GM21786 (cell line): ENCODE data around the gene TMOD3.

Experiments used
- ATAC-seq: cut with Tn5 transposase; IDR thresholded peaks from one replicate; pipeline ENCODE4 v1.9.1; 2021; ENCODE audit not compliant: unreplicated experiment

The TMOD3 gene

DNA sequence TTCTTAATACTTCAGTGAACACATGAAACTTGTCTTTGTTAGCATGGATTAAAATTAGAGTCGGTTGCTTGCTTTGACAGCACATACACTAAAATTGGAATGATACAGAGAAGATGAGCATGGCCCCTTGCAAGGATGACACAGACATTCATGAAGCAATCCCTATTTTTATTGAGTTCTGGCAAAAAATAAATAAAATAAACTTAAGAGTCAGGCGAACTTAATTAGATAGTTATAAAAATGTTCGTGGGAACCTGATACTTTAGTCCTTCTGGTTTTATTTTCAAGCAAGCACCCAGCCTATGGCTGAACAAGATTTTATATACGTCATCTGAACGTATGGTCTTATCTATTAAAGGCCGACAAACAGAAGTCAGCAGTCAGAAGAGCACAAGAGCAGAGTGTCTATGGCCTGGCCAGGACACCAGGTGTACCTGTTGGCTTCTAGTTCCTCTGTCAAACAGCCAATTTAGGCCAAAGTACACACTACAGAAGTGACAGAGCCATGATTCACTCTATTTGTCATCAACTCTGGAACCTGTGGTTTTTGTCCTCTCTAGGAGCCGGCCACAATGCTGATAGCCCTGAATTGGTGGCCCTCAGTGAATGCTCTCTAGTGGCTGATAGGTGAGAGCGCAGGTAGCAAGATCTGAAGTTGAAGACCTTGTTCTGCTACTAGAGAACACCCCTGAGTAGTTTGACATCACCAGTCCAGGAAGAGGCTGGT lies 77.8 kb downstream of the TMOD3 start:
- ATAC-seq: no peak

DNA sequence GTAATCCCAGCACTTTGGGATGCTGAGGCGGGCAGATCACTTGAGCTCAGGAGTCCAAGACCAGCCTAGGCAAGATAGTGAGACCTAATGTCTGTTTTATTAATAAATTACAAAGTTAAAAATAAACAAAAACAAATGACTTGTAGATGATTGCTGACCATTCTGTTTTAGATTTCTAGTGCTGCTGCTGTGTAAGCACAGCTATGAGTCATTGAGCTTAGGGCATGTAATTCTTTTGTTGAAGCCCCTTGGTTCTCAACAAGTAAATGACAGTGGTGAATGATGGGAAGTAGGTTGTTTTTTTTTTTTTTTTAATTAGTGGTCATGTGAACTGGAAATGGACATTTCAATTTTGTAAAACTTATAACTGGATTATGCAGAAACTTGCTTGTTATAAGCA lies 78.9 kb downstream of the TMOD3 start:
- ATAC-seq: no peak

DNA sequence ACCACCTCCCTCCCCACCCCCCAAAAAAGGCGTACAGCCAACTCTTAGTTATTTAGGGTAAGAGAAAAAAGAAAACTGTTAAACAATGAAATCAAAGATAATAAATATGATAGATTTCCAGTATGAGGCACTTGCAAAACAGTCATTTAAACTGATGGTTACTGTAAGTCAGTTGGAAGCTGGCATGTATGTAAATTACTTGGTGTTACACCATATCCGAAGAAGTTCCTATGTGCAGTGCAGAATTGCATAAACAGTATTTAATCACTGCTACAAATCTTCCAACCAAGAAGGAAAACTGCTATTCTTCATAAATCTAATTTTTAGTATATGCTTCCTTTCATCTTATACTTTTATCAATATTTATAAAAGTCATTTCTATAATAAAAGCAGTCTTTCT lies 80.1 kb downstream of the TMOD3 start:
- ATAC-seq: no peak

DNA sequence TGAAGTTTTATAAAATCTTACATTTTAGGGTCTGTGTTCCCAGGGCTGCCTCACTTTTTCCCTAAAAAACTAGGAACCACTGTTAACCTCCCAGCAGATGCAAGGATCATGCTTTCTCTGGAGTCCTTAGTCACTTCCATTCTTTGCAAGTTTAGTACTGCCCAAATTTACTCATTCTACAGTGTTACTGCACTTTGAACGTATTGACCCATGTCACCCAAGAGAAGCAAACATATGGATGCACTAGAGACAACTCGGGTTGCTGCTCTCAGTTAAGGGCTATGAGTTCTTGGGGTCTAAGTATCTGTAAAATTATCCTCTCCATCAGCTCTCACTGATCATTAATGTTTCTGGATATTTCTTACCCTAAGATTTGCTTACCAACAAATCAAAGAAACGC lies 83.1 kb downstream of the TMOD3 start:
- no peak for ATAC-seq

DNA sequence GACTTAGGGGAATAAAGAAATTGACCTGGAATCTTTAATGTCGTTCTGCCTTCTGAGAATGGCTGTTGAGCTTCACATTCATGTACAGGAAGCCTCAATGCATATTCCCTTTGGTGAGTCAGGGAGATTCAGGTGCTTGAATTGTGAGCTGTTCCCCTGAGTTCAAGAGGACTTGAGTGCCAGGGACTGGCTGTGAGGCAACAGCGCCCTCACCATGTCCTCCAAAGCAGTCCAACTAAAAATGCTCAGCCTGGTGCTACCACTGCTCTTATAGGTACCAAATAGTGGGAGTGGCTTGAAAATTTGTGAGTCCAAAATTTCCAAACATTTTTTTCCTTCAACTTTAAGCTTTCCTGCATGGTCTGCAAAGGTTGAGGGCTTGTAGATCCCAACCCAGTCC lies 88.0 kb downstream of the TMOD3 start:
- no peak for ATAC-seq

DNA sequence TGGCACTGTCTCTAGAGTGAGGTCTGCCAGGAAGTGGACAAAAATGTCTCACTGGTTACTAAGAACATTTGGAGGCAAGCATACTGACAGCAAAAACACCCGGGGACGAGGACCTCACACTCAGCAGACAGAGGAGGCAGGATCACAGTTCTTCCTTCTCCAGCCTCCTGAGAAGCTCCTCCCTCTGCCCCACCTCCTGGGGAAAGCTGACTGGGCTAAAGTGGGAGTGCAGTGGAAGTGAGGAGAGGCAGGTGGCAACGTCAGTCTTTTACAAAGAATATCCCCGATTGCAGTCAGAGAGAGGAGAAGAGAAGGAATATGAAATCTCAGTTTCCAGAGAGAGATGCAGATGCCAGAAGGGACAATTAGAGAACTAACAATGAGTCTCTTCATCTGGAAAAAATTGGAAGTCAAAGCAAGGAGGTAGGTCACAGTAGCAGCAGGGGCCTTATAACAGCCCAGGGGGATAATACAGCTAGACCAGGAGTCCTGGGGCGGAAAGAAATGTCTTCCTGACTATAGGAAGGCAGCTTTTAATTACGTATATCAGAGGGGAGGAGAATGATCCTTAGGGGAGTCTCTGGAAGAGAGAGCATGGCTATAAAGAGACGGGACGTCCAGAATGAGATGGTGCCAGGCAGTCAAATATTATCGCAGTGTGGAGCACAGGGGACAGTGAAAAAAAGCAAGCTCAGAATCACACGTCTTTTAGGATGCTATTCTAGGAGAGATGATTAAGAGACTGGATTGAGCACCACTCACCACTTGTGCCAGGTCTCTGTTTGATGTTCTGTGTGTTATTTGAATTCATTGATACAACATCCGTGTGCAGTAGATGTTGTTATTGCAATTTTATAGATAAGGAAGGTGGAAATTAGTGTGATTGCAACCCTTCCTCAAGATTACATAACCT lies 95.0 kb downstream of the TMOD3 start:
- ATAC-seq: no peak

DNA sequence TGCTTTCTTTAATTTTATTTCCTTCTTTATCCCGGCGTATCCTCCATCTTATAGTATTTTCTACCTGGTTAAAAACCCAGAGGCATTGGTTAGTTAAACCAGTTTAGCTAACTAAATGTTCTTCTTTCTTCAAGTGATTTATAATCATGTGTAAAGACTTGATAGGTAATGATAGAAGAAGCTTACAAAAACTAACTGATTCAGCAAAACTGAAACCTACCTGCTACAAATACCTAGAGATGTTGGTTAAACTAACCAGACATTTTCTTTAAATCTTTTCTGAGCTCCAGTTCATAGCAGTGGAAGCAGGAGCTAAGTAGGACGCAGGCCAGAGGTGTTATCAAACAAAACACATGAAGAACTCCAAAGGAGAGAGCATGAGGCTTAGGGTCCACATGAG lies 97.4 kb downstream of the TMOD3 start:
- ATAC-seq: no peak

DNA sequence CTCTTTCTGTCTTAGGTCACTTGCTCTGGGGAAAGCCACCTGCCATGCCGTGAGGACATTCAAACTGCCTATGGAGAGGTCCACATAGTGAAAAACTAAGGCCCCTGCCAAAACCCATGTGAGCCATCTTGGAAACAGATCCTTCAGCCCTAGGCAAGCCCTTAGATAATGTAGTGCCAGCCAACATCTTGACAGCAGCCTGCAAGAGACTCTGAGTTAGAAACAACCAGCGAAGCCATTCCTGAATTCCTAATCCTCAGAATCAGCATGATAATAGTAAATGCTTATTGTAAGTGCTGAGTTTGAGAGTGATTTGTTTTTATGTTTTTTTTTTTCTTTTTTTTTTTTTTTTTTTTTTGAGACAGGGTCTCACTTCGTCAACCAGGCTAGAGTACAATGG lies 101.6 kb downstream of the TMOD3 start:
- no peak for ATAC-seq

DNA sequence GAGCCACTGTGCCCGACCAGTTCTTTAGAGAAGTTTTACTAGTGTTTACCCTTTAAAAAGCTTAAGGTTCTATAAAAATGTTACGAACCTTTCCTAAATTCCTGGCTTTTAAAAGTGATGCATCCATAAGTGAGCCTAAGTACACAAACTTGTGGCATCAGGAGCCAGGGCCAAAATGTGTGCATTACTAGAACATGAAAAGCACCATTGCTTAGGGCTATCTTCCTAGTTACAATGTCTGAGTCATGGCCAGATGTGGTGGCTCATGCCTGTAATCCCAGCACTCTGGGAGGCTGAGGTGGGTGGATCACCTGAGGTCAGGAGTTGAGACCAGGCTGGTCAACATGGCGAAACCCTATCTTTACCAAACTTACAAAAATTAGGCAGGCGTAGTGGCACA lies 102.2 kb downstream of the TMOD3 start:
- ATAC-seq: no peak

DNA sequence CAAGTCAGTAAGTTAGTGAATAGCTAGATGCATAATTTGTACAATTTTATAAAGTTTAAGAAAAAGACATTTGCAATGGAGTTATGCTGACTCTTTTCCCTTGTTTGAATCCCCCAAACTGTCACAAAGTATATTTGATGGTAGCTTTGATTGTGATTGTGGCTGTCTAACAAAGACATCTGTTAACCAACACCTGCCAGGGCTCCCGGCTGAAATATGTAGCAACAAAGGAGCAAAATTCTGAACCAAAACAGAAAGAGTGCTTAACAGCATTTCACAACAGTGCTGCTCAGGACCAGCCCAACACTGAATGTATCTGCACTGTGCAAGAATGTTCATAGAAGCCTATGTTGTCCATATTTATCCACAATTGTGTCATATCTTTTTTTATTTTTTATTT lies 102.7 kb downstream of the TMOD3 start:
- no peak for ATAC-seq

DNA sequence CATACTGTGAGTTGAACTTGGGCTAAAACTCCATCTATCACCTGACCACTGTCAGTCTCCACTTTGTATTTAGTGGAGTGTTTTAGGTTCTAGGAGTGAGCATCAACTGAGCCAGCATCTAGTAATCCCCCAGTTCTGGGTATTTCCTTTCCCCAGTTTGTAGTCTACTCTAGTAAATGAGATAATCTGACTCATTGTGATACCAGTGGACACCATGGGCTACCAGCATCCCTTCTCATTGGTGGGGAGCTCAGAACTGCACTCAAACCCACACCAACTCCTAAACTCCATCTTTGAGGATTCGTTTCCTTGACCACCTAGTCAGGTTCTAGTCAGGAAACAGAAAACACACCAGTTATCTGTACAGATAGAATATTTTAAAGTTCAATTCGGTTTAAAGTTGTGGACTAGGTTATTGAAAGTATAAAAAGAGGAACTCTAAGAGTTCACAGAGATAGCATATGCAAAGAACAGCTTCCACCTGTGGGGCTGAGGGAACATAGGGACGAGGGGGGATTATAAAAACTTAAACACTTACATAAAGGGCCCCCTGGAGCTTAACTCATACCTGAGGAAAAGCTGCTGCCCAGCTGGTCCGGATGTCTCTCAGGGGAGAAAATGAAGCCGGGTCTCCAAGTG lies 106.1 kb downstream of the TMOD3 start:
- peak; percentile 93 for ATAC-seq

DNA sequence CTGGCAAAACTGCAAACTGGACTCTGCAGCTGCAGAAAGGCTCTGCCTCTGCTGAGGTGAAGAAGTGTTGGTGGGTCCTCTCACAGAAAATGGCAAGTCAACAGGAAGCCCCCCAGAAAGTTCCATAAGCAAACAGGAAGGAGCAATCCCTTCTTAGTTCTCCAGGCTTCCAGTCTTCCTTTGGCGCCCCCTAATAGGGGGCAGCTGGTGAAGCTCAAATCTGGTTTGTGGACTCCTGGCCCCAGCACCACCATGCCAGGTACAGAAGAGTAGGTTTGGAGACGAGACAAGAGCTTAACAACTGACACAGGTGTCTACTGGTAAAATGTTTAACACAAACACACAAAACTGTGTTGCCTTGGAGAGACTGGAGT lies 106.6 kb downstream of the TMOD3 start:
- ATAC-seq: peak; percentile 14

DNA sequence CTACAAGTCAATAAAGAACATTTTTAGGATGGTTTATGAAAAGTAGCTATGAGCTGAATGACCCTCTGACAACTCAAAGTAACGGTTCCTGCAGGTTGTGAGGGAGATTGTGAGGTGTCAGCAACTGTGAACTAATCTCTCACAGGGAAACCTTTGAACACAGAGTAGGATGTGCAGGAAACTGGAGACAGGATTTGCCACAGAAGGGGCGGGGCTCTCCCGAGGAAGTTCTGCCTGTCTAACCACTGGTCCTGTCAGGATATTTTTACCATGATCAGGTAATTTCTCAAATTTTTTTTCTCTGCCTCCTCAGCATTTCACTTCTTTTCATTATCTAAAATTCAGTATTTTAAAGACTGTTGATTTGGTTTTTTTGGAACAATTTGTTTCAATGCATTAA lies 108.8 kb downstream of the TMOD3 start:
- ATAC-seq: no peak

DNA sequence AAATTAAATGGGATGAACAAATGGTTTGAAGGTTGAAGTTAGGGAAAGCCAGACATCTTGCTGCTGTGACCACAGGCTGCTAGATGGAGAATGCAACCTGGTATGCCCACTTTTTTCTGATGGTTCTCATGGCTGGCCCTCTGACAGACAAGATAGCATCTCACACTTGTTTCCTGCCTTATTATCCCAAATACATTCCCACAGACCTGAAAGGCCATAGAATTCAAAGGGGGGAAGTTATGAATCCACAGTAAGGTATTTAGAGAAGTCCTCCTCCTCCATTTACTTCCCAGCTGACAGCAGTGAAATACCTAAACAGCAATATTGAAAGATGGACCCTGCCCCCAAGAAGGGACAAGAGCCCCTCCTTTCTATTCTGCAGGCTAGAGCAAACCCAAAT lies 109.8 kb downstream of the TMOD3 start:
- ATAC-seq: no peak

DNA sequence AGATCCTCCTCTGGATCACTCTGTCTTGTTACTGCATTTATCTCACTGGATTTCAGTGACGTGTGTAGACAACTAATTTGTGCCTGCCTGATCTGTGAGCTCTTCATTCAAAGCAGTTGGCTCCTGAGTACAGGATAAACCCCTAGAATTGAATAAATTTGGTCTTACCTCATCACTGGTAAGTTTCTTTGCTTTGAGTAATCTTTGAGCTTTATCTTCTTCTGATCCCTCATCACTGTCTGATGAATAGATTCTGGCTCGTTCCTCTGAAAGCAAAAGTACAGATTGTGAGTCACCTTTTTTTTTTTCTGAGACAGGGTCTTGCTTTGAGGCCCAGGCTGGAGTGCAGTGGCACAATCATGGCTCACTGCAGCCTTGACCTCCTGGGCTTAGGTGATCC lies 117.7 kb downstream of the TMOD3 start:
- ATAC-seq: no peak

DNA sequence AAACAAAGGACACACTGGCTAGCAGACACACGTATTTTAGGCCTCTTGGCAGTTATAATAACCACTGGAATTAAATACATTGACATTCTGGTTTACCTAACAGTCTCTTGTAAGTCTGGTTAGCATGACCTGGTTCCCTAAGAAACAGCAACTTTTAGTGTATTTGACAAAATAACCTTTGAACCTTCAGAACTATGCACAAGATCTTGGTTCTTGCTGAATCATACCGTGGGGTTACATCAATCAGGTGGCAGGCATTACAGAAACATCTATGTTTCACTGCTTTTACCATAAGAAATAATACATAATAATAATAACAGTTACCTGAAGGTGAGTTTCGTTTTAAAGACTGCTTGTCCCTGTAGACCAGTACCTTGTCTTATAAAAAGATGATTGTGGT lies 123.4 kb downstream of the TMOD3 start:
- no peak for ATAC-seq

DNA sequence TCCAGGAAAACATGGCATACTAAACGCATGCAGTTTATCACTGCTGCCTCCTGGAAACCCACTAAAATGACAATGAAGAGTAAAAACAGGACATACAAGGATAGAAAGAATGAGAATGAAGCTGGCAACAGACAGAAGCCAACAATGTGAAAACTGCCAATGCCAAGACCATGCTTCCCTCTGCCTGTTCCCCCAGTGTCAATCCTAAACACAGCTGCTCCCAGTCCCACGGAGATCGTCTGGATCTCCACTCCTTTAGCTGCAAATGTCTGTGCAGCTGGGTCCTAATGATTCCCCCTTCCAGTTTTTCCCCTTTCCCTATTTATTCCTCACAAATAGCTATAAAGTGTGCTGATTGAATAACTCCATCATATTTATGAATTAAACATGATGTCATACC lies 126.1 kb downstream of the TMOD3 start:
- no peak for ATAC-seq
